Lower lobe of right lung (tissue), 2 donors: ENCODE measurements around the gene TXN. TPM values are rescaled to one million over a fixed set of nuclear protein-coding genes. Genes with fewer than 3 reads are reported as not detected.

Experiments used
- ATAC-seq, 2 donors: fragments of 200-7000 bp; cut with Tn5 transposase; one replicate each; pipeline ENCODE4 v1.9.1; 2020 to 2022; ENCODE audit warnings: mild to moderate bottlenecking in 2 of 2, moderate library complexity in 2 of 2
- DNase-seq: peaks from one replicate; pipeline ENCODE4 v3.0.0-alpha.2; 2020
- H3K27ac ChIP-seq: fragments of 200-600 bp; one replicate; pipeline ENCODE4 v1.8.0; 2022
- H3K27me3 ChIP-seq: fragments of 200-600 bp; one replicate; pipeline ENCODE4 v1.8.0; 2022; ENCODE audit warnings: low read depth
- H3K36me3 ChIP-seq: fragments of 200-600 bp; one replicate; pipeline ENCODE4 v1.8.0; 2022; ENCODE audit warnings: mild to moderate bottlenecking
- H3K4me1 ChIP-seq: fragments of 200-600 bp; one replicate; pipeline ENCODE4 v1.8.0; 2022
- H3K4me3 ChIP-seq: fragments of 200-600 bp; one replicate; pipeline ENCODE4 v1.8.0; 2022; ENCODE audit warnings: mild to moderate bottlenecking
- H3K9me3 ChIP-seq: fragments of 200-600 bp; one replicate; pipeline ENCODE4 v1.8.0; 2022
- CTCF ChIP-seq: fragments of 200-600 bp; IDR thresholded peaks from one replicate; pipeline ENCODE4 v1.8.0; 2022; ENCODE audit warnings: antibody characterized with exemption, mild to moderate bottlenecking
- intact Hi-C: fragments of 100-400 bp; cut with DNase I; formaldehyde crosslinking; loops from one replicate; pipeline ENCODE4 v1.11.0; 2022
- total RNA-seq: library from RNA; stranded (reverse); fragmentation: NEBNext Ultra II Directional; extraction: Animal tissue kit (Norgen Biotek cat#: 25700); gene quantifications from one replicate; pipeline ENCODE4 v1.2.1, GENCODE V29; 2021
- donor health status: DM: no; HTN: yes; CAD: no; lungs with severe emphysema.

TXN gene
- total RNA-seq, 1 donor from 2014 or later = 170 TPM

- DNase-seq (no peak), ATAC-seq (no peak)
- Histone ChIP-seq H3K27me3 (no peaks in the 10 kb centered on the region), H3K9me3 (no peaks in the 10 kb centered on the region), H3K36me3 (no peaks in the 10 kb centered on the region), H3K27ac (no peak overlapping the region), H3K4me1 (no peaks in the 10 kb centered on the region), H3K4me3 (no peak overlapping the region)
- TF ChIP-seq CTCF = no peak
- intact Hi-C loops = no loop called here
These were observed 33.7 kb upstream of the TXN start for GRCh38 chr9:110290001-110290400.

- Histone ChIP-seq H3K36me3 (no peaks in the 10 kb centered on the region), H3K9me3 (no peaks in the 10 kb centered on the region), H3K27ac (no peak overlapping the region), H3K4me1 (no peaks in the 10 kb centered on the region), H3K27me3 (no peaks in the 10 kb centered on the region), H3K4me3 (no peak overlapping the region)
- no peak for TF ChIP-seq CTCF
- no peak for DNase-seq
- no peak for ATAC-seq
- intact Hi-C loops = no loop called here
These were observed 32.2 kb upstream of the TXN start for GRCh38 chr9:110288503-110288902.

- DNase-seq = no peak
- no peak overlapping the region for H3K4me3 ChIP-seq
- ATAC-seq = no peak
- no peaks in the 10 kb centered on the region for H3K4me1 ChIP-seq
- no peaks in the 10 kb centered on the region for H3K27me3 ChIP-seq
- no peak for TF ChIP-seq CTCF
- no peaks in the 10 kb centered on the region for H3K9me3 ChIP-seq
- H3K27ac ChIP-seq = no peak overlapping the region
- no peaks in the 10 kb centered on the region for H3K36me3 ChIP-seq
- intact Hi-C loops = no loop called here
These were observed 31.0 kb upstream of the TXN start for GRCh38 chr9:110287289-110287680.

- Histone ChIP-seq H3K27me3 (no peaks in the 10 kb centered on the region), H3K9me3 (no peaks in the 10 kb centered on the region), H3K36me3 (no peaks in the 10 kb centered on the region), H3K27ac (no peak overlapping the region), H3K4me3 (no peak overlapping the region), H3K4me1 (no peaks in the 10 kb centered on the region)
- DNase-seq (no peak), ATAC-seq (no peak)
- intact Hi-C loops = no loop called here
- TF ChIP-seq CTCF = no peak
These were observed 28.0 kb upstream of the TXN start for GRCh38 chr9:110284211-110284844.

GRCh38 chr9:110283751-110284150, 27.4 kb upstream of the TXN start:
- intact Hi-C loops = no loop called here
- H3K36me3 ChIP-seq = no peaks in the 10 kb centered on the region
- H3K4me1 ChIP-seq = no peaks in the 10 kb centered on the region
- H3K27me3 ChIP-seq = no peaks in the 10 kb centered on the region
- H3K4me3 ChIP-seq = no peak overlapping the region
- ATAC-seq (no peak), DNase-seq (no peak)
- no peak overlapping the region for H3K27ac ChIP-seq
- TF ChIP-seq CTCF = no peak
- H3K9me3 ChIP-seq = no peaks in the 10 kb centered on the region

GRCh38 chr9:110282739-110283081, 26.4 kb upstream of the TXN start:
- intact Hi-C loops = no loop called here
- TF ChIP-seq CTCF = no peak
- no peak overlapping the region for H3K27ac ChIP-seq
- no peak for ATAC-seq
- DNase-seq = no peak
- H3K9me3 ChIP-seq = no peaks in the 10 kb centered on the region
- no peaks in the 10 kb centered on the region for H3K36me3 ChIP-seq
- H3K4me1 ChIP-seq = no peaks in the 10 kb centered on the region
- H3K4me3 ChIP-seq = no peak overlapping the region
- no peaks in the 10 kb centered on the region for H3K27me3 ChIP-seq
